Mesenteric fat pad (tissue), 1 donor: ENCODE data around the gene RNF126. TPM values are rescaled to one million over a fixed set of nuclear protein-coding genes. Genes with fewer than 3 reads are reported as not detected.
"Not testable (repeated sequence)": the region's sequence is repeated elsewhere in the genome, so short reads cannot be mapped to it uniquely, and the experiment has no call there.

Experiments
- DNase-seq: peaks from one replicate; pipeline ENCODE4 v3.0.0-alpha.2; 2020; ENCODE audit warnings: low spot score
- long read RNA-seq: library from polyadenylated mRNA; unstranded; transcript quantifications from one replicate; pipeline ENCODE4 v2.0.0, GENCODE V29; 2020
- total RNA-seq: library from RNA; stranded (reverse); fragmentation: NEBNext Ultra II Directional; extraction: Animal tissue kit (Norgen Biotek cat#: 25700); gene quantifications from one replicate; pipeline ENCODE4 v1.2.1, GENCODE V29; 2021
- donor health status: DM: yes; HTN: yes; CAD: no.

The RNF126 gene
- total RNA-seq, result 37.3 TPM
- long read RNA-seq, transcript RNF126-201 (9 exons, 1,694 nt), result major isoform, 45 of 62 reads
- long read RNA-seq, partial matches to known transcripts, result 7 of 62 reads
- long read RNA-seq, other reads (novel, unspliced or antisense), result 7 of 62 reads

GRCh38 chr19:662962-663681 is at the start of gene RNF126:
Gene RNF126, minus strand, starts transcription at chr19:663214. Its CDS starts 93 bp downstream, at chr19:663121.
- peak; percentile 98 for DNase-seq

- no peak for DNase-seq
Measured at GRCh38 chr19:711254-711653, 48.2 kb upstream of the RNF126 start.

- DNase-seq, result no peak
Measured at GRCh38 chr19:710767-711166, 47.8 kb upstream of the RNF126 start.

- no peak for DNase-seq
Measured at GRCh38 chr19:709965-710571, 47.1 kb upstream of the RNF126 start.

- DNase-seq, result no peak
Measured at GRCh38 chr19:709196-709964, 46.4 kb upstream of the RNF126 start.

- no peak for DNase-seq
Measured at GRCh38 chr19:708154-709143, 45.4 kb upstream of the RNF126 start, which contains the start of gene PALM. Gene PALM, plus strand, starts transcription at chr19:708935. Its CDS starts 212 bp downstream, at chr19:709147.

GRCh38 chr19:704447-704741 is 41.4 kb upstream of the RNF126 start:
- DNase-seq, result no peak

- DNase-seq, result peak; percentile 94
Measured at GRCh38 chr19:703651-704446, 40.8 kb upstream of the RNF126 start.

GRCh38 chr19:703329-703650 is 40.3 kb upstream of the RNF126 start:
- DNase-seq, result no peak

- DNase-seq, result not testable (repeated sequence)
Measured at GRCh38 chr19:702847-703246, 39.8 kb upstream of the RNF126 start.

GRCh38 chr19:699885-700284 is 36.9 kb upstream of the RNF126 start:
- not testable (repeated sequence) for DNase-seq

GRCh38 chr19:698529-698928 is 35.5 kb upstream of the RNF126 start:
- DNase-seq, result not testable (repeated sequence)

- no peak for DNase-seq
Measured at GRCh38 chr19:695352-695949, 32.4 kb upstream of the RNF126 start, which contains the start of gene PRSS57. Gene PRSS57, minus strand, starts transcription at chr19:695452. Its CDS starts 22 bp downstream, at chr19:695430.

GRCh38 chr19:694481-695351 is 31.7 kb upstream of the RNF126 start:
- DNase-seq, result no peak

- DNase-seq, result no peak
Measured at GRCh38 chr19:690203-690602, 27.2 kb upstream of the RNF126 start.

GRCh38 chr19:688992-689391 is 26.0 kb upstream of the RNF126 start:
- DNase-seq, result no peak

GRCh38 chr19:688214-688613 is 25.2 kb upstream of the RNF126 start:
- no peak for DNase-seq

GRCh38 chr19:687569-688166 is 24.7 kb upstream of the RNF126 start:
- no peak for DNase-seq
